AG04449 (cell line): ENCODE results near the gene GSG1.
"Not testable (repeated sequence)": the region's sequence is repeated elsewhere in the genome, so short reads cannot be mapped to it uniquely, and the experiment has no call there.

Experiments used
- CTCF ChIA-PET: fragments of 350-600 bp; formaldehyde crosslinking; extraction: SDS; loops from one replicate; lab custom pipeline; 2021; ENCODE audit warnings: antibody characterized with exemption; lab: Yijun Ruan, JAX
- POLR2A ChIA-PET: fragments of 400-600, 350-600 bp; formaldehyde crosslinking; extraction: SDS; loops from one replicate; lab custom pipeline; 2020; ENCODE audit warnings: antibody characterized with exemption, inconsistent platforms; lab: Yijun Ruan, JAX
- DNase-seq: peaks from one replicate; pipeline ENCODE4 v3.0.0-alpha.2; 2010; ENCODE audit warnings: low read depth, low spot score
- H3K4me3 ChIP-seq: 2 replicates; pipeline ENCODE4 v1.5.1; 2011; ENCODE audit warnings: low read depth, mild to moderate bottlenecking, control low read depth, low read length
- CTCF ChIP-seq: IDR thresholded peaks from one replicate; pipeline ENCODE4 v1.5.1; 2011; ENCODE audit warnings: mild to moderate bottlenecking, moderate library complexity, low read length, control low read depth, inconsistent platforms; ENCODE audit not compliant: insufficient read depth; ENCODE audit errors: missing control alignments

Gene GSG1

GRCh38 chr12:13084898-13085640 is 18.4 kb downstream of the GSG1 start:
- TF ChIP-seq CTCF: no peak
- ChIA-PET POLR2A (interaction anchor here (0.5 kb wide), 1 partner anchor 18 kb away, joined by 3 read pairs; no protein-coding TSS in a partner anchor), CTCF (interaction anchor here (0.8 to 2.2 kb wide), 4 partner anchors 61 to 128 kb away, joined by 3 to 7 read pairs (median 5); no protein-coding TSS in a partner anchor)
- no peak overlapping the region for H3K4me3 ChIP-seq
- DNase-seq: no peak

- H3K4me3 ChIP-seq, POLR2A ChIA-PET, CTCF ChIA-PET, DNase-seq: not testable (repeated sequence)
Measured at GRCh38 chr12:13083638-13084037, 19.8 kb downstream of the GSG1 start.

GRCh38 chr12:13082861-13083260 is 20.6 kb downstream of the GSG1 start:
- no peak for DNase-seq
- ChIA-PET POLR2A (no interaction called here), CTCF (interaction anchor here (0.7 to 1.0 kb wide), 2 partner anchors 24 to 152 kb away, joined by 3 to 5 read pairs; no protein-coding TSS in a partner anchor)
- no peak for TF ChIP-seq CTCF
- no peak overlapping the region for H3K4me3 ChIP-seq

- DNase-seq: no peak
- POLR2A ChIA-PET: no interaction called here
- CTCF ChIA-PET: interaction anchor here (1.1 kb wide), 1 partner anchor 13 kb away, joined by 4 read pairs; no protein-coding TSS in a partner anchor
- no peak overlapping the region for H3K4me3 ChIP-seq
- TF ChIP-seq CTCF: no peak
Measured at GRCh38 chr12:13080266-13080665, 23.2 kb downstream of the GSG1 start.

- POLR2A ChIA-PET: no interaction called here
- no peak for TF ChIP-seq CTCF
- CTCF ChIA-PET: interaction anchor here (1.0 kb wide), 1 partner anchor 15 kb away, joined by 4 read pairs; no protein-coding TSS in a partner anchor
- DNase-seq: no peak
- no peak overlapping the region for H3K4me3 ChIP-seq
Measured at GRCh38 chr12:13079440-13079906, 24.0 kb downstream of the GSG1 start.

- CTCF ChIA-PET: interaction anchor here (3.4 kb wide), 1 partner anchor 136 kb away, joined by 19 read pairs; no protein-coding TSS in a partner anchor
- H3K4me3 ChIP-seq: no peak overlapping the region
Measured at GRCh38 chr12:13075786-13076570, 27.5 kb downstream of the GSG1 start.

More at GRCh38 chr12:13075786-13076570, 27.5 kb downstream of the GSG1 start:
- POLR2A ChIA-PET: interaction anchor here (0.7 kb wide), 1 partner anchor 130 kb away, joined by 4 read pairs; no protein-coding TSS in a partner anchor
- no peak for DNase-seq
- TF ChIP-seq CTCF: no peak
